ENCODE measurements around the gene OR1A2.

Gene OR1A2

GRCh38 chr17:3197219-3197618, at the start of gene OR1A2:
TSS of gene OR1A2 (plus strand) at chr17:3197519. CDS start at chr17:3197519, 0 bp downstream.
- no peak within 1 kb of the TSS for H3K4me3 ChIP-seq (ENCODE audit: low read depth, low read length)
- DNase-seq (ENCODE audit: low read depth): no peak
- no peak for TF ChIP-seq CTCF (IDR thresholded peaks at IDR 0.05; ENCODE audit: insufficient read depth, low read depth, low read length, missing control alignments)

- TF ChIP-seq CTCF (IDR thresholded peaks at IDR 0.05; ENCODE audit: insufficient read depth, low read depth, low read length, missing control alignments): no peak
- DNase-seq (ENCODE audit: low read depth): no peak
- no peak overlapping the region for H3K4me3 ChIP-seq (ENCODE audit: low read depth, low read length)
Observed at GRCh38 chr17:3157218-3157617, 40.1 kb upstream of the OR1A2 start.

GRCh38 chr17:3167574-3167973, 29.7 kb upstream of the OR1A2 start:
- no peak for TF ChIP-seq CTCF (IDR thresholded peaks at IDR 0.05; ENCODE audit: insufficient read depth, low read depth, low read length, missing control alignments)
- DNase-seq (ENCODE audit: low read depth): peak; percentile 38
- H3K4me3 ChIP-seq (ENCODE audit: low read depth, low read length): no peak overlapping the region

- TF ChIP-seq CTCF (IDR thresholded peaks at IDR 0.05; ENCODE audit: insufficient read depth, low read depth, low read length, missing control alignments): no peak
- no peak overlapping the region for H3K4me3 ChIP-seq (ENCODE audit: low read depth, low read length)
- no peak for DNase-seq (ENCODE audit: low read depth)
Observed at GRCh38 chr17:3189961-3190360, 7.4 kb upstream of the OR1A2 start.

- no peak for TF ChIP-seq CTCF (IDR thresholded peaks at IDR 0.05; ENCODE audit: insufficient read depth, low read depth, low read length, missing control alignments)
- H3K4me3 ChIP-seq (ENCODE audit: low read depth, low read length): no peak within 1 kb of the TSS
- DNase-seq (ENCODE audit: low read depth): no peak
Observed at GRCh38 chr17:3207367-3207766, 10.0 kb downstream of the OR1A2 start, which contains the start of gene OR1A1. TSS of gene OR1A1 (plus strand) at chr17:3207667. CDS start at chr17:3215621, 7,954 bp downstream.

GRCh38 chr17:3208484-3208883, 11.2 kb downstream of the OR1A2 start:
- H3K4me3 ChIP-seq (ENCODE audit: low read depth, low read length): no peak overlapping the region
- no peak for TF ChIP-seq CTCF (IDR thresholded peaks at IDR 0.05; ENCODE audit: insufficient read depth, low read depth, low read length, missing control alignments)

GRCh38 chr17:3213001-3213400, 15.7 kb downstream of the OR1A2 start:
- H3K4me3 ChIP-seq (ENCODE audit: low read depth, low read length): no peak overlapping the region
- no peak for TF ChIP-seq CTCF (IDR thresholded peaks at IDR 0.05; ENCODE audit: insufficient read depth, low read depth, low read length, missing control alignments)
- no peak for DNase-seq (ENCODE audit: low read depth)

More at GRCh38 chr17:3208484-3208883, 11.2 kb downstream of the OR1A2 start:
- no peak for DNase-seq (ENCODE audit: low read depth)
